K562 (cell line): Measurements from ENCODE around the gene LBP. TPM values are rescaled to one million over a fixed set of nuclear protein-coding genes. Genes with fewer than 3 reads are reported as not detected.

Experiments used
- CBFB ChIP-seq: sonication (generic); formaldehyde crosslinking; IDR thresholded peaks from 2 replicates; pipeline ENCODE4 v1.4.0; 2020; ENCODE audit warnings: mild to moderate bottlenecking, missing genetic modification reagents
- ETV5 ChIP-seq: sonication (generic); formaldehyde crosslinking; IDR thresholded peaks from 2 replicates; pipeline ENCODE4 v1.4.0; 2020; ENCODE audit warnings: low read depth, mild to moderate bottlenecking, missing genetic modification reagents
- ID3 ChIP-seq, 2 experiments: fragments of 250-450 bp in 1 of 2; fragments of 450-650 bp in 1 of 2; sonication (Bioruptor Pico) in 1 of 2; IDR thresholded peaks; 2 replicates each; pipeline versions ENCODE4 v1.6.1 to v1.8.0; 2016 to 2021; ENCODE audit warnings: mild to moderate bottlenecking in 2 of 2, moderate library complexity in 2 of 2, missing compliant biosample characterization in 1 of 2, missing genetic modification characterization in 1 of 2
- STAG1 ChIP-seq: sonication (generic); formaldehyde crosslinking; IDR thresholded peaks from 2 replicates; pipeline ENCODE4 v1.5.0; 2020; ENCODE audit warnings: missing genetic modification reagents, borderline replicate concordance
- TAF7 ChIP-seq: fragments of 450-650 bp; IDR thresholded peaks from 2 replicates; pipeline ENCODE4 v1.6.1; 2016; ENCODE audit warnings: missing genetic modification characterization, missing compliant biosample characterization
- TEAD1 ChIP-seq, 2 experiments: fragments of 450-650 bp in 1 of 2; sonication (generic) in 1 of 2; formaldehyde crosslinking; IDR thresholded peaks; 2 replicates each; pipeline versions ENCODE4 v1.4.0 to v1.8.0; 2020 to 2022; ENCODE audit warnings: mild to moderate bottlenecking in 2 of 2, missing genetic modification reagents in 1 of 2
- ZBTB34 ChIP-seq: fragments of 250-450 bp; sonication (Bioruptor Pico); IDR thresholded peaks from 2 replicates; pipeline ENCODE4 v1.8.0; 2021; ENCODE audit warnings: mild to moderate bottlenecking, moderate library complexity
- ZNF311 ChIP-seq: fragments of 250-450 bp; sonication (Bioruptor Pico); IDR thresholded peaks from 2 replicates; pipeline ENCODE4 v1.4.0; 2020; ENCODE audit warnings: mild to moderate bottlenecking, moderate library complexity
- ZNF407 ChIP-seq: fragments of 450-650 bp; IDR thresholded peaks from 2 replicates; pipeline ENCODE4 v1.6.1; 2016; ENCODE audit warnings: low read depth
- polyA plus RNA-seq, 8 experiments: library from polyadenylated mRNA; depleted of rRNA in 4 of 8; stranded (reverse) in 5 of 8; unstranded in 3 of 8; fragments of >200 nt; fragmentation: Nextera tagmentation in 2 of 8; fragmentation: Illumina TruSeq in 1 of 8; extraction: Ambion mirVana in 2 of 8; extraction: Trizol in 1 of 8; gene quantifications; 2 replicates each; pipeline versions ENCODE4 v1.2.1 to v1.2.3, GENCODE V29; 2011 to 2014; ENCODE audit warnings: inconsistent platforms in 1 of 8, missing spikeins in 1 of 8
- total RNA-seq, 7 experiments: library from RNA; depleted of rRNA in 6 of 7; stranded (reverse); fragments of >200 nt in 6 of 7; fragmentation: Illumina TruSeq in 2 of 7; extraction: Trizol in 2 of 7; gene quantifications; 2 replicates each; pipeline versions ENCODE4 v1.2.1 to v1.2.3, GENCODE V29; 2011 to 2021; ENCODE audit warnings: low replicate concordance in 1 of 7

The LBP gene
- total and polyA plus RNA-seq, 9 of the 15 experiments (the other 6 are each of a cell fraction or from before 2014, with no cell fraction given) = 0.06 to 0.31 (median 0.09) TPM; not detected in 3

- no peak for TF ChIP-seq ZNF407
- no peak for TF ChIP-seq TEAD1 (CRISPR knock-in tag; IDR thresholded peaks at IDR 0.05)
- no peak for TF ChIP-seq STAG1 (CRISPR knock-in tag)
- no peak for TF ChIP-seq TAF7 (tag)
- no peak for TF ChIP-seq ETV5
- TF ChIP-seq ID3 (CRISPR knock-in tag; IDR thresholded peaks at IDR 0.05) = no peak
- TF ChIP-seq ID3 (tag; IDR thresholded peaks at IDR 0.05) = no peak
- no peak for TF ChIP-seq ZNF311 (CRISPR knock-in tag)
- no peak for TF ChIP-seq CBFB (CRISPR knock-in tag)
- no peak for TF ChIP-seq ZBTB34 (CRISPR knock-in tag)
Observed at GRCh38 chr20:38298768-38299288, 47.5 kb upstream of the LBP start (continued).
